RWPE2 (cell line): ENCODE data around the gene TRPV6.
A peak's percentile ranks its signal among the peaks of the same experiment; 100 is the strongest.

Experiments
- ATAC-seq: fragments of 200-7000 bp; cut with Tn5 transposase; 3 replicates; pipeline ENCODE4 v1.9.1; 2021; ENCODE audit warnings: low read depth
- DNase-seq: peaks from one replicate; pipeline ENCODE4 v3.0.0-alpha.2; 2020; ENCODE audit warnings: low spot score
- H3K27ac ChIP-seq: fragments of 450-650 bp; 2 replicates; pipeline ENCODE4 v1.5.1; 2017; ENCODE audit warnings: mild to moderate bottlenecking; ENCODE audit not compliant: poor library complexity, severe bottlenecking
- H3K27me3 ChIP-seq: fragments of 250-450 bp; sonication (Bioruptor Pico); 2 replicates; pipeline ENCODE4 v1.5.1; 2021; ENCODE audit warnings: mild to moderate bottlenecking, moderate library complexity; ENCODE audit not compliant: insufficient read depth, poor library complexity, severe bottlenecking
- H3K36me3 ChIP-seq: fragments of 250-450 bp; sonication (Bioruptor Pico); 2 replicates; pipeline ENCODE4 v1.5.1; 2020; ENCODE audit warnings: low read depth, mild to moderate bottlenecking, moderate library complexity
- H3K4me1 ChIP-seq: fragments of 250-450 bp; sonication (Bioruptor Pico); 2 replicates; pipeline ENCODE4 v1.5.1; 2021; ENCODE audit warnings: mild to moderate bottlenecking, moderate library complexity; ENCODE audit not compliant: insufficient read depth, poor library complexity, severe bottlenecking
- H3K4me3 ChIP-seq: fragments of 250-450 bp; sonication (Bioruptor Pico); 2 replicates; pipeline ENCODE4 v1.5.1; 2021; ENCODE audit warnings: mild to moderate bottlenecking, moderate library complexity; ENCODE audit not compliant: severe bottlenecking
- H3K9me3 ChIP-seq: fragments of 250-450 bp; sonication (Bioruptor Pico); 2 replicates; pipeline ENCODE4 v1.5.1; 2021; ENCODE audit warnings: mild to moderate bottlenecking, moderate library complexity; ENCODE audit not compliant: severe bottlenecking
- CTCF ChIP-seq: fragments of 450-650 bp; IDR thresholded peaks from one replicate; pipeline ENCODE4 v1.5.1; 2017; ENCODE audit warnings: mild to moderate bottlenecking, moderate library complexity; ENCODE audit not compliant: poor library complexity, severe bottlenecking

Gene TRPV6

GRCh38 chr7:142898377-142899170 is 13.0 kb upstream of the TRPV6 start:
- no peak for TF ChIP-seq CTCF
- ATAC-seq: peak; percentile 22; the same call in 1 of the 3 replicates

GRCh38 chr7:142897691-142898090 is 12.1 kb upstream of the TRPV6 start:
- Histone ChIP-seq H3K9me3 (no peaks in the 10 kb centered on the region), H3K27ac (no peak overlapping the region), H3K4me1 (no peaks in the 10 kb centered on the region), H3K36me3 (no peaks in the 10 kb centered on the region), H3K27me3 (no peaks in the 10 kb centered on the region), H3K4me3 (no peak overlapping the region)
- ATAC-seq: no peak
- TF ChIP-seq CTCF: no peak
- DNase-seq: no peak

More at GRCh38 chr7:142898377-142899170, 13.0 kb upstream of the TRPV6 start:
- Histone ChIP-seq H3K36me3 (no peaks in the 10 kb centered on the region), H3K4me3 (no peak overlapping the region), H3K27me3 (no peaks in the 10 kb centered on the region), H3K9me3 (no peaks in the 10 kb centered on the region), H3K4me1 (no peaks in the 10 kb centered on the region), H3K27ac (no peak overlapping the region)
- no peak for DNase-seq

- H3K4me3 ChIP-seq: no peak overlapping the region
- no peak overlapping the region for H3K27ac ChIP-seq
- H3K36me3 ChIP-seq: no peaks in the 10 kb centered on the region
- ATAC-seq (no peak), DNase-seq (no peak)
- H3K27me3 ChIP-seq: no peaks in the 10 kb centered on the region
- H3K9me3 ChIP-seq: no peaks in the 10 kb centered on the region
- no peak for TF ChIP-seq CTCF
- no peaks in the 10 kb centered on the region for H3K4me1 ChIP-seq
These were observed 11.3 kb upstream of the TRPV6 start for GRCh38 chr7:142896741-142897379.

- no peak overlapping the region for H3K4me3 ChIP-seq
These were observed 10.6 kb upstream of the TRPV6 start for GRCh38 chr7:142896151-142896550.

More at GRCh38 chr7:142896151-142896550, 10.6 kb upstream of the TRPV6 start:
- no peak for TF ChIP-seq CTCF
- H3K4me1 ChIP-seq: no peaks in the 10 kb centered on the region
- H3K27ac ChIP-seq: no peak overlapping the region
- no peaks in the 10 kb centered on the region for H3K36me3 ChIP-seq
- H3K27me3 ChIP-seq: no peaks in the 10 kb centered on the region
- no peaks in the 10 kb centered on the region for H3K9me3 ChIP-seq
- ATAC-seq (no peak), DNase-seq (no peak)
